ENCODE results near the gene TFDP2. TPM values are rescaled to one million over a fixed set of nuclear protein-coding genes. Genes with fewer than 3 reads are reported as not detected.

Gene TFDP2
- total and polyA plus RNA-seq, 10 of the 15 experiments (the other 5 are each of a cell fraction or from before 2014, with no cell fraction given) = 28.3 to 100 (median 49.7) TPM

DNA sequence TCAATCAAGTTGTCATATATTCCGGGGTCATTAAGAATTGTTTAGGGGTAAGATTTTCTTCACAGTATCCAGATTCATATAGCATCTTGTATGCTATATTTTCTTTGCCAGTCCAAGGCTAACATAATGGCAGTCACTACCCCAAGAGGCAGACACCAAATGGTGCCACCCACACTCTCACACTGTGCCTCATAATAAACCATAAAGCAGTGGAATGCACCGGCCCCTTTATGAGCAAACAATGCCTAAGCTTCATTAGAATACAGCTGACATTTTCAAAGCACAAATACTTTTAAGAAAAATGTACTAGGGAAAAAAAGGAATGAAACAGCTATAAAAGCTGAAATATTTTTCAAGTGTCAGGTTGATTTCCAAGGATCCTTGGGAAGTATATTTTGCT lies 121.6 kb downstream of the TFDP2 start (continued):
- TF ChIP-seq, protein P1, sequence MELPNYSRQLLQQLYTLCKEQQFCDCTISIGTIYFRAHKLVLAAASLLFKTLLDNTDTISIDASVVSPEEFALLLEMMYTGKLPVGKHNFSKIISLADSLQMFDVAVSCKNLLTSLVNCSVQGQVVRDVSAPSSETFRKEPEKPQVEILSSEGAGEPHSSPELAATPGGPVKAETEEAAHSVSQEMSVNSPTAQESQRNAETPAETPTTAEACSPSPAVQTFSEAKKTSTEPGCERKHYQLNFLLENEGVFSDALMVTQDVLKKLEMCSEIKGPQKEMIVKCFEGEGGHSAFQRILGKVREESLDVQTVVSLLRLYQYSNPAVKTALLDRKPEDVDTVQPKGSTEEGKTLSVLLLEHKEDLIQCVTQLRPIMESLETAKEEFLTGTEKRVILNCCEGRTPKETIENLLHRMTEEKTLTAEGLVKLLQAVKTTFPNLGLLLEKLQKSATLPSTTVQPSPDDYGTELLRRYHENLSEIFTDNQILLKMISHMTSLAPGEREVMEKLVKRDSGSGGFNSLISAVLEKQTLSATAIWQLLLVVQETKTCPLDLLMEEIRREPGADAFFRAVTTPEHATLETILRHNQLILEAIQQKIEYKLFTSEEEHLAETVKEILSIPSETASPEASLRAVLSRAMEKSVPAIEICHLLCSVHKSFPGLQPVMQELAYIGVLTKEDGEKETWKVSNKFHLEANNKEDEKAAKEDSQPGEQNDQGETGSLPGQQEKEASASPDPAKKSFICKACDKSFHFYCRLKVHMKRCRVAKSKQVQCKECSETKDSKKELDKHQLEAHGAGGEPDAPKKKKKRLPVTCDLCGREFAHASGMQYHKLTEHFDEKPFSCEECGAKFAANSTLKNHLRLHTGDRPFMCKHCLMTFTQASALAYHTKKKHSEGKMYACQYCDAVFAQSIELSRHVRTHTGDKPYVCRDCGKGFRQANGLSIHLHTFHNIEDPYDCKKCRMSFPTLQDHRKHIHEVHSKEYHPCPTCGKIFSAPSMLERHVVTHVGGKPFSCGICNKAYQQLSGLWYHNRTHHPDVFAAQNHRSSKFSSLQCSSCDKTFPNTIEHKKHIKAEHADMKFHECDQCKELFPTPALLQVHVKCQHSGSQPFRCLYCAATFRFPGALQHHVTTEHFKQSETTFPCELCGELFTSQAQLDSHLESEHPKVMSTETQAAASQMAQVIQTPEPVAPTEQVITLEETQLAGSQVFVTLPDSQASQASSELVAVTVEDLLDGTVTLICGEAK (IDR thresholded peaks at IDR 0.05; ENCODE audit: borderline replicate concordance) = no peak
- no peak for TF ChIP-seq ZNF207 (IDR thresholded peaks at IDR 0.05; ENCODE audit: borderline replicate concordance)
- TF ChIP-seq MEF2B (IDR thresholded peaks at IDR 0.05; ENCODE audit: partially characterized antibody, poor library complexity, severe bottlenecking) = no peak
- no peak for TF ChIP-seq SMC3 (IDR thresholded peaks at IDR 0.05; ENCODE audit: borderline replicate concordance, low read length)
- TF ChIP-seq, protein P2, sequence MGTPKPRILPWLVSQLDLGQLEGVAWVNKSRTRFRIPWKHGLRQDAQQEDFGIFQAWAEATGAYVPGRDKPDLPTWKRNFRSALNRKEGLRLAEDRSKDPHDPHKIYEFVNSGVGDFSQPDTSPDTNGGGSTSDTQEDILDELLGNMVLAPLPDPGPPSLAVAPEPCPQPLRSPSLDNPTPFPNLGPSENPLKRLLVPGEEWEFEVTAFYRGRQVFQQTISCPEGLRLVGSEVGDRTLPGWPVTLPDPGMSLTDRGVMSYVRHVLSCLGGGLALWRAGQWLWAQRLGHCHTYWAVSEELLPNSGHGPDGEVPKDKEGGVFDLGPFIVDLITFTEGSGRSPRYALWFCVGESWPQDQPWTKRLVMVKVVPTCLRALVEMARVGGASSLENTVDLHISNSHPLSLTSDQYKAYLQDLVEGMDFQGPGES (IDR thresholded peaks at IDR 0.05) = no peak
- TF ChIP-seq, protein P3, sequence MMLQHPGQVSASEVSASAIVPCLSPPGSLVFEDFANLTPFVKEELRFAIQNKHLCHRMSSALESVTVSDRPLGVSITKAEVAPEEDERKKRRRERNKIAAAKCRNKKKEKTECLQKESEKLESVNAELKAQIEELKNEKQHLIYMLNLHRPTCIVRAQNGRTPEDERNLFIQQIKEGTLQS (IDR thresholded peaks at IDR 0.05; ENCODE audit: borderline replicate concordance, extremely low read depth, low read depth, low read length) = no peak
- TF ChIP-seq CEBPB (IDR thresholded peaks at IDR 0.05; ENCODE audit: borderline replicate concordance in 1 of 2, low read depth in 2 of 2, low read length in 2 of 2) = no peak
- no peak for TF ChIP-seq TAF1 (IDR thresholded peaks at IDR 0.05; ENCODE audit: borderline replicate concordance, low read depth, low read length)
- TF ChIP-seq, protein P4, sequence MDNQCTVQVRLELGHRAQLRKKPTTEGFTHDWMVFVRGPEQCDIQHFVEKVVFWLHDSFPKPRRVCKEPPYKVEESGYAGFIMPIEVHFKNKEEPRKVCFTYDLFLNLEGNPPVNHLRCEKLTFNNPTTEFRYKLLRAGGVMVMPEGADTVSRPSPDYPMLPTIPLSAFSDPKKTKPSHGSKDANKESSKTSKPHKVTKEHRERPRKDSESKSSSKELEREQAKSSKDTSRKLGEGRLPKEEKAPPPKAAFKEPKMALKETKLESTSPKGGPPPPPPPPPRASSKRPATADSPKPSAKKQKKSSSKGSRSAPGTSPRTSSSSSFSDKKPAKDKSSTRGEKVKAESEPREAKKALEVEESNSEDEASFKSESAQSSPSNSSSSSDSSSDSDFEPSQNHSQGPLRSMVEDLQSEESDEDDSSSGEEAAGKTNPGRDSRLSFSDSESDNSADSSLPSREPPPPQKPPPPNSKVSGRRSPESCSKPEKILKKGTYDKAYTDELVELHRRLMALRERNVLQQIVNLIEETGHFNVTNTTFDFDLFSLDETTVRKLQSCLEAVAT (IDR thresholded peaks at IDR 0.05) = peak; percentile 30; the same call in 1 of the 2 replicates
- TF ChIP-seq, protein P5, sequence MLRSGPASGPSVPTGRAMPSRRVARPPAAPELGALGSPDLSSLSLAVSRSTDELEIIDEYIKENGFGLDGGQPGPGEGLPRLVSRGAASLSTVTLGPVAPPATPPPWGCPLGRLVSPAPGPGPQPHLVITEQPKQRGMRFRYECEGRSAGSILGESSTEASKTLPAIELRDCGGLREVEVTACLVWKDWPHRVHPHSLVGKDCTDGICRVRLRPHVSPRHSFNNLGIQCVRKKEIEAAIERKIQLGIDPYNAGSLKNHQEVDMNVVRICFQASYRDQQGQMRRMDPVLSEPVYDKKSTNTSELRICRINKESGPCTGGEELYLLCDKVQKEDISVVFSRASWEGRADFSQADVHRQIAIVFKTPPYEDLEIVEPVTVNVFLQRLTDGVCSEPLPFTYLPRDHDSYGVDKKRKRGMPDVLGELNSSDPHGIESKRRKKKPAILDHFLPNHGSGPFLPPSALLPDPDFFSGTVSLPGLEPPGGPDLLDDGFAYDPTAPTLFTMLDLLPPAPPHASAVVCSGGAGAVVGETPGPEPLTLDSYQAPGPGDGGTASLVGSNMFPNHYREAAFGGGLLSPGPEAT (IDR thresholded peaks at IDR 0.05; ENCODE audit: low read depth) = peak; percentile 44
- TF ChIP-seq, protein P6, sequence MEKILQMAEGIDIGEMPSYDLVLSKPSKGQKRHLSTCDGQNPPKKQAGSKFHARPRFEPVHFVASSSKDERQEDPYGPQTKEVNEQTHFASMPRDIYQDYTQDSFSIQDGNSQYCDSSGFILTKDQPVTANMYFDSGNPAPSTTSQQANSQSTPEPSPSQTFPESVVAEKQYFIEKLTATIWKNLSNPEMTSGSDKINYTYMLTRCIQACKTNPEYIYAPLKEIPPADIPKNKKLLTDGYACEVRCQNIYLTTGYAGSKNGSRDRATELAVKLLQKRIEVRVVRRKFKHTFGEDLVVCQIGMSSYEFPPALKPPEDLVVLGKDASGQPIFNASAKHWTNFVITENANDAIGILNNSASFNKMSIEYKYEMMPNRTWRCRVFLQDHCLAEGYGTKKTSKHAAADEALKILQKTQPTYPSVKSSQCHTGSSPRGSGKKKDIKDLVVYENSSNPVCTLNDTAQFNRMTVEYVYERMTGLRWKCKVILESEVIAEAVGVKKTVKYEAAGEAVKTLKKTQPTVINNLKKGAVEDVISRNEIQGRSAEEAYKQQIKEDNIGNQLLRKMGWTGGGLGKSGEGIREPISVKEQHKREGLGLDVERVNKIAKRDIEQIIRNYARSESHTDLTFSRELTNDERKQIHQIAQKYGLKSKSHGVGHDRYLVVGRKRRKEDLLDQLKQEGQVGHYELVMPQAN (conservative IDR thresholded peaks at IDR 0.05) = no peak
- no peak for TF ChIP-seq WRNIP1 (IDR thresholded peaks at IDR 0.05; ENCODE audit: borderline replicate concordance, low read depth, low read length)
- TF ChIP-seq YBX1 (IDR thresholded peaks at IDR 0.05) = no peak
- 0 out of 2 replicates have a peak, but pooled peaks have one; percentile 43 for TF ChIP-seq MXI1 (IDR thresholded peaks at IDR 0.05; ENCODE audit: low read depth, low read length)
